ENCODE data around the gene ANKRD52. TPM values are rescaled to one million over a fixed set of nuclear protein-coding genes. Genes with fewer than 3 reads are reported as not detected.
A peak's percentile ranks its signal among the peaks of the same experiment; 100 is the strongest.

ANKRD52 gene
- total RNA-seq, 1 donor from 2014 or later, result 31.3 TPM

DNA sequence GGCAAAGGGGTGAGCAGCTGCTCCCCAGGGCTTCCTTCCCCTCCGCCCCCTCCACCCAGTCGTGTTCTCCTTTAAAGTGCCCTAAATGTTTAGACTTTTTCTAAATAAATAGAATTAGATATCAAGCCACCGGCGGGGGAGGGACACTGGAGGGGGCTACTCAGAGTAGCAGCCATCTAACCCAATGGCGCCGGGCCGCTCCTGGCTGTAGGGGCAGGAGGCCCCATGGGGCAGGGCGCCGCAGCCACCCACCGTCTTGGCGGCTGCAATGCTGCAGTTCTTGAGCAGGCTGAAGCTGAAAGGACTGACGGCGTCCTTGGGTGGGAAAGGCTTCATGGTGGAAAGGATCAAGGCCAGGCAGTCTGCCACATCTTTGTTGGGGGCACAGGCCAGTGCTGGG is 15.2 kb downstream of the ANKRD52 start:
- DNase-seq (ENCODE audit: low read depth), result no peak

DNA sequence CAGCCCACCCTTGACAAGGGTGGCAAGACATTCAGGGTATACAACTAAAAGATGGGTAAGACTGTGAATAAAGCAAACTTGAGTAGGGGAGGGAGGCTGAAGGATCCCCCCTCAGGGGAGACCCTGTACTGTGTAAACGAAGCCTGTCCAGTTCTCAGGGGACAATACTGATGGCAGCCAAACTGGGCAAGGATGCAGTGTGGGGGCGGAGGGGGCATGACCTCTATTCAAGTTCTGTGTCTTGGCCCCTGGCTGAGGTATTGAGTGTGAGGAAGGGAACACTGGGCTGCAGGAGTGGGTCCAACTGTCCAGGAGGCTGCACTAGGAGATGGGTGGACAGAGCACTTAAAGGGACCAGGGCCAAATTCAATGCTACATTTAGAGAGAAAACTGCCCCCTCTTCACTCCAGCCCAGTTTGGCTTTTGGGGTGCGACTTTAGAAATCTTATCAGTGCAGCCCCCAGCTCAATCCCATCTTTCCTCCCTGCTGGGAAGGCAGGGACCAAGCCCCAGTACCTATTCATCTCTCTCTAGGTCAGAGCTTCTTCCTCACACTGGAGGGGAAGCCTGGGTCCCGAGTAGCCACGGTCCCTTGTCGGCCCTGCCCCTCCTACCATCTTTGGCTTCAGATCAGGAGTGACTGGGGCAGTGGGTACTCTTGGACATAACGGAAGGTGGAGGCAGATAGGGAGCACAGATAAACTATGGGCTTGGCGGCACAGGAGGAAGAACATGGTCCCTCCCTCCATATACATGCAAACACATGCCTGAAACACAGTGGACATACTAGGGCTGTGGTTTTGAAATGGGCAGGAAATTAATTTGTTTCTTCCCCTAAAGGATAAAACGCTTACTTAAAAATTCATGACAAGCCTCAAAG is 16.5 kb downstream of the ANKRD52 start:
- DNase-seq (ENCODE audit: low read depth), result no peak

DNA sequence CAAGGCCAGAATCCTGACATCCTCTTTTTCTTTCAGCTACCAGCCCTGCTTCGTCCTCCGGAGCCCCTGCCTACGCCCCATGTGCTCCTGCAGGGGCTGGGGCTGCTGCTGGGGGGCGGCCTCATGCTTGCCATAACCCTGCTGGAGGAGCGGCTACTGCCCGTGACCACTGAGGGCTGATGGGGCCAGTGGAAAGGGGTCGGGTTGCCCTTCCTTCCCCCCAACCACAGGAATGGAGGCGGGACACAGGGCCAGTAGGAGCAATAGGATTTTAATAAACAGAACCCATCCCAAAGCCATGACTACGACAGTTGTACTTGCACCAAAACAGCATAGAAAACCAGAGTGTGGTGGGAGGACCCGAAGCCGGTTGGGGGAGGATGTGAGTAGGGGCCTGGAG is 20.6 kb downstream of the ANKRD52 start:
- DNase-seq (ENCODE audit: low read depth), result peak; percentile 56

DNA sequence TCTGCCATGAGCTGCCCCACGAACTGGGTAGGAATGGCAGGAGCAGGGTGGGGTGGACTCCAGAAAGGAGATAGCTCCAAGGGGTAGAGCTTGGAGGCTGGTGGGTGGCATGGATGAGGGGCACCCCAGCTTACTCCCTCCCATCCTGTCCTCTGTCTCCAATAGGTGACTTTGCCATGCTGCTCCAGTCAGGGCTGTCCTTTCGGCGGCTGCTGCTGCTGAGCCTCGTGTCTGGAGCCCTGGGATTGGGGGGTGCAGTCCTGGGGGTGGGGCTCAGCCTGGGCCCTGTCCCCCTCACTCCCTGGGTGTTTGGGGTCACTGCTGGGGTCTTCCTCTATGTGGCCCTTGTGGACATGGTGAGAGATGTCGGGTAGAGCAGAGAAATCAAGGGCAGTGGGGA is 21.2 kb downstream of the ANKRD52 start:
- DNase-seq (ENCODE audit: low read depth), result no peak

DNA sequence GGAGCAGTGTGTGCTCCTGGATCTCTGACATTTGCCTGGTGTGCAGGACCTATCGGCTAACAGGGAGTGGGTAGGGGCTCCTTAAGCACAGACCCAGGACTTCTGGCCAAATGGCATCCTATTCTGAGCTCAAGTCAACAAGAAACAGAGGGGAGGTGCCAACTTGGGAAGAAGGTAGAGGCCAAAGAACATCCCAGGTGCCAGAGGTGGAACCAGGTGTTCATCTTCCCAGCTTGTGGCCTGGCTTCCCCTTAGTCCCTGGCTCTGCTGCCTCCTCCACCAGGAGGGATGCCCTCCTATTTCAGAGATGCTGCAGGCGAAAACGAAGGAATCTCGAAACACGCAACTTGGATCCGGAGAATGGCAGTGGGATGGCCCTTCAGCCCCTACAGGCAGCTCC is 22.1 kb downstream of the ANKRD52 start:
- DNase-seq (ENCODE audit: low read depth), result no peak

DNA sequence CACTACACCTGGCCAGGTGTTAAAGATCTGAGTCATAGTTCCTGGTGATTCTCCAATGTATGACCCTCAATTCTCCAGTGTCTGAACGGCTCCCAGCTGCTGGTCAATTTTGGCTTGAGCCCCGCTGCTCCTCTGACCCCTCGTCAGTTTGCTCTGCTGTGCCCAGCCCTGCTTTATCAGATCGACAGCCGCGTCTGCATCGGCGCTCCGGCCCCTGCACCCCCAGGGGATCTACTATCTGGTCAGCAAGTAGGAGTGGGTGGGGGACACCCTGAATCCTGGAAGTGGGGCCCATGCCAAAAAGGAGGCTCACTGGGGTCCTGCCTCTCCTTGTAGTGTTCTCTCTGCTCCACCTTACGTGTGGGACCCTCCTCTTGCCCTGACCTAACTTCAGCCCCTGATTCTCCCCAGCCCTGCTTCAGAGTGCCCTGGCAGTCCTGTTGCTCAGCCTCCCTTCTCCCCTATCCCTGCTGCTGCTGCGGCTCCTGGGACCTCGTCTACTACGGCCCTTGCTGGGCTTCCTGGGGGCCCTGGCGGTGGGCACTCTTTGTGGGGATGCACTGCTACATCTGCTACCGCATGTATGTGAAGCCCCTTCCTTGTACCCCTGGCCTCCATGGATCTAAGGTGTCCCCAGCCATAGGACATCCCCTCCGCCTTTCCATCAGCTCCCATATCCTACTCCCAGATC is 23.3 kb downstream of the ANKRD52 start:
- no peak for DNase-seq (ENCODE audit: low read depth)

DNA sequence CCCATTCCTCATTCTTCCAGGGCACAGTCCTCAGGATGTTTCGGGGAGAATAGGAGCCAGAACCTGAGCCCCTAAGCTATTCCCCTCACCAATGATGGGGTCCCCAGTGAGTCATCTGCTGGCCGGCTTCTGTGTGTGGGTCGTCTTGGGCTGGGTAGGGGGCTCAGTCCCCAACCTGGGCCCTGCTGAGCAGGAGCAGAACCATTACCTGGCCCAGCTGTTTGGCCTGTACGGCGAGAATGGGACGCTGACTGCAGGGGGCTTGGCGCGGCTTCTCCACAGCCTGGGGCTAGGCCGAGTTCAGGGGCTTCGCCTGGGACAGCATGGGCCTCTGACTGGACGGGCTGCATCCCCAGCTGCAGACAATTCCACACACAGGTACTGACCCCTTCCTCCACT is 27.0 kb downstream of the ANKRD52 start:
- DNase-seq (ENCODE audit: low read depth), result no peak

DNA sequence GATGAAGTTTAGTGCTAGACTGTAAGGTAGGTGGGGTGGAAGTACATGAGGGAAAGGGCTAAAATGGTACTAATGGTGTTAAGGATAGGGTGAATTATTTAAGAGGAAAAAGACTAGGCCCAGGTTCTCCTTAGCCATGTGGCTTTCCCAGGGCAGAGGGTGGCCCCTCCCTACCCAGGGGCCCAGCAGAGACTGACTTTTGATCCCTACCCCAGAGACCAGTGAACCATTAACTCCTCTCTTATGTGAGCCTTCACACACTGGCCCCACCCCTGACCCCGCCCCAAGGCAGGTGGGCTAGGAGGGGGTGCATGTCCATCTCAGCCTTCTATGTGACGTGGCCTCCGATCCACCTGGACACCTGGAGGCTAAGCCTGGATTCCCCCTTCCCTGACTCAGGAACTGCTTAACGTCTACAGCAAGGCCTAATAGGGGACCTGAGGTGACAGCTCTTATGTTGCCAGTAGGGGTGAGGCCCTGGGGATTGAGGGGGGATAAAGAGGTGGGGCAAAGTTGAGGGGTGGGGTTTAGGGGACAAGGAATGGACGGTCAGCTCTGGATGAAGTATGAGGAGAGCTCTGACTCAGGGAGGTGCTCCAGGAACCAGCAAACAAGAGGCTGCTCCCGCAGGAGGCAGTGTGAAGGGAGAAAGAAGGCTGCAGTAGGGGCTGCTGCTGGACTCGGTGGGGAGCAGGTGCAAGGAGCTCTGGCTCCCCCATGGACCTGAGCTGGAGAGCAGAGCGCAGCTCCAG is 27.6 kb downstream of the ANKRD52 start:
- no peak for DNase-seq (ENCODE audit: low read depth)

DNA sequence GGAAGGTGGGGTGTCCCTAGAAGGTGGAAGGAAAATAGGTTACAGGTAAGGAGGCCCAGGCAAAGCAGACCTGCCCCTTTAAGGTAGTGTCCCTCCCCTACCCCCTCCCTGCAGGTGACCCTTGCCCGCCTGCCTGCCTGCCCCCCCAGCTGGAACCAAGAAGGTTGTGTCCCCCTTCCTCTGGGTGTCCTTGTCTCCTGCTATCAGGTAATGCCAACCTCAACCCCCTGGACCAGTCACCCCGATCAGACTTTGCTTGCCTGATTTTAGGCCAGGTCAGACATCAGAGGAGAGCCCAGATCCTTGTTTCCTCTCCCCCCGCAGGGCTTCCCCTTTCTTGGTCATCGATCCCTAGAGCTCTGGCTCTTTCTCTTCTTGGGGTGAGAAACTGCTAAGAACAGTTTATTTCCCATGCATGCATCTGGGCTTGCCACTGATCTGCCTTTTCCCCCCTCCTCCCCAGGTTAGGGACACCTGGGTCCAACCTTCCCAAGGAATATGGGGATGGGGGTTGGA is 28.2 kb downstream of the ANKRD52 start, which contains the start of gene SLC39A5:
Gene SLC39A5, plus strand, starts transcription at position 136 of the 516 bp plus-strand sequence. CDS start 1,224 bp downstream, outside the sequence.
- DNase-seq (ENCODE audit: low read depth), result no peak

DNA sequence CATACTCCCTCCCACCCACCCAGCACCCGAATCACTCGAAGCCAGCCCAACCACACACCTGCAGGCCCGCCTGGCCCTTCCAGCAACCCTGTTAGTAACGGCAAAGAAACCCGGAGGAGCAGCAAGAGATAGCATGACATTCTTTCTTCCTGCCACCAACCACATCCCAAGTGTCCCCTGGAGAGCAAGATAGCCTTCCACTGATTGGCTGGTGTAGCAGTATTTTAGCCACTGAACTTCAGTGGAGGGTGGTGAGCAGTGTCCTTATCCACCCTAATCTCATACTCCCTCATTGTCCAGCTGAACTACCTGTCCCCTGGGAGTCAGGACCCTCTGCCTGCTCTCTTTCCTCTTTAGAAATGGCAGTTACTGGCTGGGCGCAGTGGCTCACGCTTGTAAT is 29.1 kb downstream of the ANKRD52 start:
- DNase-seq (ENCODE audit: low read depth), result no peak

DNA sequence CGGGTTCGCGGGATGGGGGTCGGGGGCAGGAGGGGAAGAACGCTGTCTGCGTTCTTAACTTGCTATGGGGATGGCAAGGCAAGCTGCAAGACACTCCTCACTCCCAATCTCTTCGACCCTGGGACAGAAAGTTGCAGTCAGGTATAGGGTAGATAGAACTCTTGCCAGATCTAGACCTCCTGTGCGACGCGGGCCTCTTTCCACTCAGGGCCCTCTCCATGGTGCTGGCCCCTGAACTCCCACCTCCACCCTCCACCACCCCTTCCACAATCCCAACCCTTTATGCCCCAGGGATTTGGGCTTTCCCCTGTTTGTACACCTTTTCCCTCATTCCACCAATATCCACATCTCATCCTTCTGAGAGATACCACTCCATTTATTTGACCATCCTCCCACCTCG is 33.2 kb downstream of the ANKRD52 start:
- DNase-seq (ENCODE audit: low read depth), result no peak

DNA sequence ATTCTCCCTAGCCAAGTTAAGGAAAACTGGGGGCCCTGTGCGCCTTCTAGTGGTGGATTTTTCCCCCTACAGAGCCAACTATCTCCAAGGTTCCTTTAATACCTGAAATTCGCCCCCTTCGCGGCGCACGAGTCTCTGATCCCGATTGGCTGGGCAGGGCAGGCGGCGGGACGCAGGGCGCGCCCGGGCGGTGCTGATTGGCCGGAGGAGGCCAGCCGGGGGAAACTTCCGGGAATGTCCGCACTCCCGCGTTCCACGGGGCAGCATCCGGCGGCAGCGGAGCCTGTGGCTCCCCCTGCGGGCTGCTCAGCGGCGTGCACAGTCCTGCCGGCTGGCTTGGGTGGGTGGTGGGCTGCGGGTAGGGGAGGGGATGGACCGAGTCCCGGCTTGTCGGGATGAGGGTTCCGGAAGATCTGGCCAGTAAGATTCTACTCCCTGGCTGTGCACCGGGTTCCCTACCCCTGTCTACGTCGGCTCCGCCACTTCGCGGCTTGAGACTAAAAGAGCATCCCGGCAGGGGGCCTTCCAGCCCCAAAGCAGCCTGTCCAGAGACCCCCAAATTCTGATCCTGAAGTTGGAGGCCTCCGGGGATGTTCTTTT is 34.0 kb downstream of the ANKRD52 start, which contains the start of gene NABP2:
Gene NABP2, plus strand, starts transcription at position 241 of the 600 bp plus-strand sequence. CDS start 515 bp downstream, outside the sequence.
- peak; percentile 99 for DNase-seq (ENCODE audit: low read depth)

DNA sequence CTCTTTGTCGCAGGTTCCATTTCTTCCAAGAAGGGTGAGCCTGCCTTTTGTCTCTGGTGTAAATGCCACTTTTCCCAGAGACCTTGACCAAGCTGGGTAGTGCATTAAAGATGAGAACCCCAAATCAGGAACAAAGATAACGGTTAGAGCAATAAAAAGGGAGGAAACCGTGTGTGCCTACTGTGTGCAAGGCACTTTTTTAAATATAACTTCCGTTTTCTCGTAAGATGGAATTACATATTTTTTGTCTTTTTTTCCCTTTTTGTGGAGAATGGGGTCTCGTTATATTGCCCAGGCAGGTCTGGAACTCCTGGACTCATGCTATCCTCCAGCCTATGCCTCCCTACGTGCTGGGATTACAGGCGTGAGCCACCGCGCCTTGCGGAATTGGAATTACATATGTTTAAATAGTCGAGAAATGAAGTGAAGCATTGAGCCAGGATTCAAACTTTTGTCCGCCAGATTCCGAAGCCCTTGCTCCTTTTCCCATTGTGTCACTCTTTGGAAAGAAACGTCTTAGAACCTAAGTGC is 34.5 kb downstream of the ANKRD52 start:
- no peak for DNase-seq (ENCODE audit: low read depth)

DNA sequence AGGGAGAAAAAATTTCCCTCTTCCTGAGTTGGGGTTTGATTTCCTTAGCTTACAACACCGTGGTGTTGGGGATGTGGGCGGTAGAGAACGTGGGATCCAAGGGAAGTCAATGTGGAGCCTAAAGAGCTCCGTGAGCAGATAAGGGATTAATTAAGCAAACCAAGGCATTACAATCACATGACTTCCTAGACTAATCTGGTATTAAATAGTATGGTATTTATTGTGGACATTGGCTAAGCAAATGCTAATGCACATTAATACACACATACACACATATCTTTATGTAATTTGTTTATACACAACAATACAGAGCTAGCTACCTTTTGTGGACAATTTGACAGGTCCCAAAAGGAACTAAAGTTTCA is 35.7 kb downstream of the ANKRD52 start:
- DNase-seq (ENCODE audit: low read depth), result no peak

DNA sequence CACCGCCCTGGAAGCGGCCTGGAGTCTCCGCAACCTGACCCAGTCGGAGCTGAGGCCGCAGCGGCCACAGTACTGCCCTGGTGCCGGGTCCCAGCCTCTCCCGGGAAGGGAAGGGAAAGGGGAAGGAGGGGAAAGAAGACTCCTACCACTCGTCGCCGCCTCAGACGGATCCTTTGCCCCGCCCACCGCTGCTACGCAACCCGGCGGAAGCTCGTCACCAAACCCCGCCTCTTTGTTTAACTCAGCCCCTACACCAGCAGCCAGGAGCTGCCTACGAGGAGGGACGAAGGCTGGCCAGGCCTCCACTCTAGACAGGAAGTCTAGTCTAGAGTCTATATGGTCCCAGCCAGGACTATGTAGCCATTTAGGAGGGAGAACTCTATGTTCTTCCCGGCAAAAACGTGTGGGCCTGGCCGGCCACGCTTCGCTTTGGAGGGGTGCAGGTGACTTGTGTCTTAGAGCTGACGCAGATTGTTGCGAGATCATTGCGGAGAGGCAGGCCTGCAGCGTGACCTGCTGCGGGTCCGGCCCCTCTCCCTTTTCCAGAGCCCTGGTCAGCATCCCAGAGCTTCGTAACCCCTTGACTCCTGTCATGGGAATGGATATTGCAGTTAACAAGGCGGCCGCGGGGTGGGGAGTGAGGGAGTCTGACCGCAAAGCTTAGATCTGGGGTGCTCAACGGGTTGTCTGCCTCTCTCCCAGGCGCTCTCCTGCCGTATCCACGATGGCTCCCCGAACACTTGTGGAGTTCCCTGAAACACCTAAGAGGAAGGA is 36.2 kb downstream of the ANKRD52 start, which contains the start of gene RNF41:
Gene RNF41, minus strand, starts transcription at position 166 of the 774 bp plus-strand sequence. CDS start 7,875 bp downstream, outside the sequence.
- peak; percentile 97 for DNase-seq (ENCODE audit: low read depth)

DNA sequence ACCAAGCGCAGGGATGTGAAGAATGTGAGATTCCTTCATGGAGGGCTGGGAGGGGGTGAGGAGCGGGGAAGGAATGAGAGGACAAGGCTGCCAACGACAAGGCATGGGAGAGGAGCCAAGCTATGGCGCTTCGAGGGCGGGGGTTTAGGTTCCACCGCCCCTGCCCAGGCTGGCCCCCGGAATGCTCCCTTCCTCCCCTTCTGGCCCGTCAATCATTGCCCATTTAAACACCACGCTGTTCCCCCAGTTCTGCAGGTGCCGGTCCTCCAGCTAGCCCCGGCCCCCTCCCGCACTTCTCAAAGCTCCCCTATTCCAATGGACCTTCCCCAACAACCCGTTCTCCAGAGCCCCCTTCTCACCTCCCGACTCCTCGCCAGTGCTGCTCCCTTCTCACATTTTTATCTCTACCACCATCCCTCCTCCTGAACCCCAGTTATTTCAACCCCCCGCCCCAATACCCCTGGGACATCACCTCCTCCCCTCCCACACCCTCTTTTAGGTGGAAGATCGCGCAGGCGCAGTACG is 36.9 kb downstream of the ANKRD52 start:
- DNase-seq (ENCODE audit: low read depth), result peak; percentile 84

DNA sequence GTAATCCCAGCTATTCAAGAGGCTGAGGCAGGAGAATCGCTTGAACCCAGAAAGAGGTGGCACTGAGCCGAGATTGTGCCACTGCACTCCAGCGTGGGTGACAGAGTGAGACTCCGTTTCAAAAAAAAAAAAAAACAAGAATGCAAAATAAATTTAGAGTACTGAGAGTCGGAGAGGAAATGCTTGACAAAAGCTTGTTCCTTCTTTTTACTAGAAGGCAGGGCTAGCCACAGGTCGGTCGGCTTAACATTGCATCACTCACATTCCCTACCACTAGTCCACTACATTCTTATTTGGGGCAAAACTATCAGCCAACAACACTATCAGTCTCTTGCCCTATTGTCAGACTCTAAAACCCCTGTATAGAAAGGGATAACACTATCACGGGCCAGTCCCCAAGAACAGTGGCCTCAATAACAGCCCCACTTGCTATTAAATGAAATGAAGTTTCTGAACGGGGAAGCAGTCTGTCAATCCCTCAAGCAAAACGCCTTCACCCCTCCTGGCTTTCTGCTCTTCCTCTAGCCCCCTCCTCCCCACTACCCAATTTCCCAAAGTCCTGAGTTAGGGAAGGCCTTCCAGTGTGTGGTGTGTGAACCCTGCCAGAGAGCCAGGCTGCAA is 37.5 kb downstream of the ANKRD52 start:
- DNase-seq (ENCODE audit: low read depth), result peak; percentile 49

DNA sequence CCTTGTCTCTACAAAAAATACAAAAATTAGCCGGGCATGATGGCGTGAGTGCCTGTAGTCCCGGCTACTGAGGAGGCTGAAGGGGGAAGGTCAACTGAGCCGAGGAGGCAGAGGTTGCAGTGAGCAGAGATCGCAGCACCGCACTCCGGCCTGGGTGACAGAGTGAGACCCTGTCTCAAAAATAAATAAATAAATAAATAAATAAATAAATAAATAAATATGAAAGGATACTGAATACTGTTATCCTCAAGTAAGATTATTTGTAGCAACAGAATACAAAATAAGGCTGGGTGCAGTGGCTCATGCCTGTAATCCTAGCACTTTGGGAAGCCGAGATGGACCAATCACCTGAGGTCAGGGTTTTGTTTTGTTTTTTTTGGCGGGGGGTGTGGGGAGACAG is 38.3 kb downstream of the ANKRD52 start:
- DNase-seq (ENCODE audit: low read depth), result no peak

DNA sequence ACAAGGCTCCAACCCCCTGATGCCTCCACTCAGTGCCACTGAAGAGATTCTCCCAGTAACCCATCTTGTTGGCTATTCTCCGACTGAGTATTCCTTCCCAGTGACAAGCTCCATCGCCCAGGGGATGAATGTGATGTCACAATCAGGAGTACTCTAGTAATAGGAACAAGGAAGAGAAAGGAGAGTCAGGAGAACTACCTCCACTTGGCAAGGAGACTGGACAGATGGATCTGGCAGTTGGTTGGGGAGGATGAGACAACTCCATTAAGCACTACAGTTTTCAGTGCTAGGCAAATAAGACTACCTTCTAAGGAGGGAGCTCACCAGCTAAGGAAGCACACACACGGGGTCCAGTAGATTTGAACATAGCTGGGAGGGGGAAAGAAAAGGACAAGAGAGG is 41.7 kb downstream of the ANKRD52 start:
- DNase-seq (ENCODE audit: low read depth), result no peak
